CD4-positive, alpha-beta T cell (primary cell): ENCODE results near the gene KCNK3. TPM values are rescaled to one million over a fixed set of nuclear protein-coding genes. Genes with fewer than 3 reads are reported as not detected.
"Not testable (repeated sequence)": the region's sequence is repeated elsewhere in the genome, so short reads cannot be mapped to it uniquely, and the experiment has no call there.

Source experiments
- ATAC-seq: fragments of 200-7000 bp; cut with Tn5 transposase; one replicate; pipeline ENCODE4 v1.10.0; 2022; ENCODE audit warnings: mild to moderate bottlenecking; ENCODE audit not compliant: poor library complexity
- CTCF ChIA-PET: fragments of 350-600 bp; sonication (Branson Sonifier 250); formaldehyde crosslinking; loops from one replicate; lab custom pipeline; 2021; ENCODE audit warnings: antibody characterized with exemption, inconsistent platforms; lab: Charles Lee
- POLR2A ChIA-PET: fragments of 350-600 bp; sonication (Branson Sonifier 250); formaldehyde crosslinking; loops from one replicate; lab custom pipeline; 2021; ENCODE audit warnings: antibody characterized with exemption, inconsistent platforms; lab: Charles Lee
- DNase-seq, 14 experiments: peaks; one replicate each; pipeline ENCODE4 v3.0.0-alpha.2; 2013 to 2020; ENCODE audit warnings: mixed read lengths in 2 of 14
- H3K27ac ChIP-seq, 2 donors: one replicate each; pipeline versions ENCODE4 v1.5.1 to v1.7.0; 2013; ENCODE audit warnings: low read length in 2 of 2, low read depth in 1 of 2, mild to moderate bottlenecking in 1 of 2
- H3K27me3 ChIP-seq, 2 experiments: 1 replicate in 1 of 2; 2 replicates in 1 of 2; pipeline versions ENCODE4 v1.6.1 to v1.7.0; 2013; ENCODE audit warnings: low read length in 2 of 2, control low read depth in 1 of 2, mild to moderate bottlenecking in 1 of 2, moderate library complexity in 1 of 2; ENCODE audit not compliant: insufficient read depth in 2 of 2, control insufficient read depth in 1 of 2
- H3K36me3 ChIP-seq: one replicate; pipeline ENCODE4 v1.6.1; 2013; ENCODE audit warnings: low read length, control low read depth; ENCODE audit not compliant: insufficient read depth
- H3K4me1 ChIP-seq: one replicate; pipeline ENCODE4 v1.6.1; 2013; ENCODE audit warnings: low read length, control low read depth; ENCODE audit not compliant: insufficient read depth
- H3K4me3 ChIP-seq: one replicate; pipeline ENCODE4 v1.5.1; 2013; ENCODE audit warnings: mild to moderate bottlenecking, low read length, moderate library complexity
- H3K9me3 ChIP-seq, 2 experiments: 1 replicate in 1 of 2; 2 replicates in 1 of 2; pipeline versions ENCODE4 v1.6.1 to v1.7.0; 2013; ENCODE audit warnings: low read length in 2 of 2, mild to moderate bottlenecking in 2 of 2, control low read depth in 1 of 2, moderate library complexity in 1 of 2; ENCODE audit not compliant: control insufficient read depth in 1 of 2, insufficient read depth in 1 of 2
- H3K27ac Mint-ChIP-seq: one replicate; pipeline ENCODE4 v1.8.0; 2020; ENCODE audit warnings: mixed read lengths
- H3K27me3 Mint-ChIP-seq: one replicate; pipeline ENCODE4 v1.8.0; 2021; ENCODE audit warnings: mixed read lengths
- H3K36me3 Mint-ChIP-seq: one replicate; pipeline ENCODE4 v1.8.0; 2021; ENCODE audit warnings: low read depth, mixed read lengths
- H3K4me1 Mint-ChIP-seq: one replicate; pipeline ENCODE4 v1.8.0; 2021; ENCODE audit warnings: low read depth, mixed read lengths
- H3K4me3 Mint-ChIP-seq: one replicate; pipeline ENCODE4 v1.8.0; 2020; ENCODE audit warnings: mild to moderate bottlenecking, mixed read lengths
- H3K9me3 Mint-ChIP-seq: one replicate; pipeline ENCODE4 v1.8.0; 2020; ENCODE audit warnings: mixed read lengths
- CTCF ChIP-seq: fragments of 200-600 bp; IDR thresholded peaks from one replicate; pipeline ENCODE4 v1.8.0; 2022; ENCODE audit warnings: antibody characterized with exemption, mild to moderate bottlenecking
- intact Hi-C, 2 experiments: fragments of 100-400 bp; cut with DNase I in 1 of 2; cut with micrococcal nuclease in 1 of 2; formaldehyde crosslinking; loops; one replicate each; pipeline versions ENCODE4 v1.15.1 to v1.9.0; 2023 to 2025; cut with DNase I, micrococcal nuclease
- total RNA-seq, 174 experiments: library from RNA in 2 of 174; stranded (reverse) in 2 of 174; gene quantifications; one replicate each; pipeline ENCODE4 v1.2.3 and lab custom pipeline; 2021 to 2026

Gene KCNK3
- total RNA-seq, 2 experiments from 2014 or later = not detected

GRCh38 chr2:26745609-26746327 is 53.2 kb downstream of the KCNK3 start:
- Histone ChIP-seq H3K27ac (no peak overlapping the region), H3K4me3 (no peak overlapping the region), H3K27me3 (no peaks in the 10 kb centered on the region), H3K4me1 (no peaks in the 10 kb centered on the region), H3K36me3 (no peaks in the 10 kb centered on the region), H3K9me3 (no peaks in the 10 kb centered on the region)
- Mint-ChIP-seq H3K9me3 (no peaks in the 10 kb centered on the region), H3K4me1 (peaks cover 4% of the 10 kb centered on the region), H3K27me3 (no peaks in the 10 kb centered on the region), H3K4me3 (no peak overlapping the region), H3K36me3 (no peaks in the 10 kb centered on the region), H3K27ac (no peak overlapping the region)
- ChIA-PET POLR2A (no interaction called here), CTCF (interaction anchor here (1.7 kb wide), 1 partner anchor 140 kb away, joined by 5 read pairs; no protein-coding TSS in a partner anchor)
- DNase-seq (peak; percentile 61 to 87 (median 72)), ATAC-seq (peak; percentile 78)
- TF ChIP-seq CTCF = peak; percentile 93
- intact Hi-C loops = loop anchor here (1.0 to 5.0 kb wide), 3 partner anchors 140 to 793 kb away; no protein-coding TSS in a partner anchor

- no peak overlapping the region for H3K27ac Mint-ChIP-seq
- Histone ChIP-seq H3K36me3 (no peaks in the 10 kb centered on the region), H3K9me3 (no peaks in the 10 kb centered on the region), H3K27me3 (no peaks in the 10 kb centered on the region), H3K4me3 (no peak overlapping the region), H3K4me1 (no peaks in the 10 kb centered on the region), H3K27ac (no peak overlapping the region)
- POLR2A ChIA-PET = no interaction called here
- DNase-seq (no peak), ATAC-seq (no peak)
- no peak overlapping the region for H3K4me3 Mint-ChIP-seq
- no peaks in the 10 kb centered on the region for H3K9me3 Mint-ChIP-seq
- CTCF ChIA-PET = no interaction called here
- no peaks in the 10 kb centered on the region for H3K27me3 Mint-ChIP-seq
- H3K36me3 Mint-ChIP-seq = no peaks in the 10 kb centered on the region
- no peaks in the 10 kb centered on the region for H3K4me1 Mint-ChIP-seq
- intact Hi-C loops = loop anchor here in 1 of 2 experiments (5.0 kb wide), 1 partner anchor 795 kb away; no protein-coding TSS in a partner anchor
- no peak for TF ChIP-seq CTCF
Observed at GRCh38 chr2:26746934-26747333, 54.4 kb downstream of the KCNK3 start.

DNA sequence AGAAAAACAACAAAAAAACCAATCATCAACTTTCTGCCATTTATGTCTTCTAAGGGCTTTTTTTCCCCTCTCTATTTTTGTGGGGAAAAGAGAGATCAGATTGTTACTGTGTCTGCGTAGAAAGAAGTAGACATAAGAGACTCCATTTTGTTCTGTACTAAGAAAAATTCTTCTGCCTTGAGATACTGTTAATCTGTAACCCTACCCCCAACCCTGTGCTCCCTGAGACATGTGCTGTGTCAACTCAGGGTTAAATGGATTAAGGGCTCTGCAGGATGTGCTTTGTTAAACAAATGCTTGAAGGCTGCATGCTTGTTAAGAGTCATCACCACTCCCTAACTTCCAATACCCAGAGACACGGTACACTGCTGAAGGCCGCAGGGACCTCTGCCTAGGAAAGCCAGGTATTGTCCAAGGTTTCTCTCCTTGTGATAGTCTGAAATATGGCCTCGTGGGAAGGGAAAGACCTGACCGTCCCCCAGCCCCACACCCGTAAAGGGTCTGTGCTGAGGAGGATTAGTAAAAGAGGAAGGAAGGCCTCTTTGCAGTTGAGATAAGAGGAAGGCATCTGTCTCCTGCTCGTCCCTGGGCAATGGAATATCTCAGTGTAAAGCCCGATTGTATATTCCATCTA is 57.4 kb downstream of the KCNK3 start:
- H3K27ac ChIP-seq, POLR2A ChIA-PET, ATAC-seq, CTCF ChIA-PET, H3K36me3 Mint-ChIP-seq, H3K9me3 Mint-ChIP-seq, H3K4me3 ChIP-seq, H3K27me3 Mint-ChIP-seq, H3K4me1 Mint-ChIP-seq, DNase-seq, H3K9me3 ChIP-seq, H3K27ac Mint-ChIP-seq, H3K4me1 ChIP-seq, H3K4me3 Mint-ChIP-seq, H3K36me3 ChIP-seq, H3K27me3 ChIP-seq: not testable (repeated sequence)
- intact Hi-C loops = loop anchor here in 1 of 2 experiments (5.0 kb wide), 1 partner anchor 798 kb away; no protein-coding TSS in a partner anchor

GRCh38 chr2:26750467-26750866 is 57.9 kb downstream of the KCNK3 start:
- DNase-seq = not testable (repeated sequence)

More at GRCh38 chr2:26750467-26750866, 57.9 kb downstream of the KCNK3 start:
- H3K27ac Mint-ChIP-seq, H3K27me3 Mint-ChIP-seq, H3K4me1 ChIP-seq, H3K9me3 ChIP-seq, POLR2A ChIA-PET, H3K36me3 ChIP-seq, H3K4me3 ChIP-seq, intact Hi-C loops, H3K27ac ChIP-seq, H3K36me3 Mint-ChIP-seq, H3K4me3 Mint-ChIP-seq, ATAC-seq, H3K27me3 ChIP-seq, H3K9me3 Mint-ChIP-seq, H3K4me1 Mint-ChIP-seq, CTCF ChIA-PET: not testable (repeated sequence)
